Measurements from ENCODE around the gene REV1. TPM values are rescaled to one million over a fixed set of nuclear protein-coding genes. Genes with fewer than 3 reads are reported as not detected.

REV1 gene
- total and polyA plus RNA-seq, 7 donors = 7.2 to 73.1 (median 41.7) TPM

GRCh38 chr2:99484205-99484604 is 5.6 kb downstream of the REV1 start:
- Histone ChIP-seq H3K9me3 (no peaks in the 10 kb centered on the region), H3K27me3 (no peaks in the 10 kb centered on the region), H3K36me3 (no peaks in the 10 kb centered on the region), H3K4me3 (no peak overlapping the region), H3K27ac (no peak overlapping the region), H3K4me1 (peaks cover 0 to 54% (median 39%) of the 10 kb centered on the region in 4 donors)
- no peak for TF ChIP-seq POLR2A (IDR thresholded peaks at IDR 0.05)
- 82 to 92% methylated on average over 2 of the region's 2 CpGs for WGBS, 2 donors
- DNase-seq = no peak
- intact Hi-C loops (cut with DNase I) = loop anchor here (10.0 kb wide), 1 partner anchor 49 kb away; no protein-coding TSS in a partner anchor

- peaks cover 0 to 55% (median 43%) of the 10 kb centered on the region in 4 donors for H3K4me1 ChIP-seq
- H3K4me3 ChIP-seq = no peak overlapping the region
- no peaks in the 10 kb centered on the region for H3K9me3 ChIP-seq
- peak overlapping the region in 1 of 4 donors; percentile 26 for H3K27ac ChIP-seq
- 11 to 62% methylated on average over 1 of the region's 1 CpG for WGBS, 2 donors
- TF ChIP-seq EP300 (IDR thresholded peaks at IDR 0.05) = no peak
- TF ChIP-seq POLR2A (IDR thresholded peaks at IDR 0.05) = no peak
- no peak for TF ChIP-seq POLR2AphosphoS5 (IDR thresholded peaks at IDR 0.05)
- TF ChIP-seq CTCF (IDR thresholded peaks at IDR 0.05) = no peak
- intact Hi-C loops (cut with DNase I) = loop anchor here (10.0 kb wide), 1 partner anchor 47 kb away; no protein-coding TSS in a partner anchor
- DNase-seq = no peak
- H3K36me3 ChIP-seq = no peaks in the 10 kb centered on the region
- H3K27me3 ChIP-seq = no peaks in the 10 kb centered on the region
Measured at GRCh38 chr2:99481941-99482340, 7.9 kb downstream of the REV1 start.

GRCh38 chr2:99481527-99481926 is 8.3 kb downstream of the REV1 start:
- intact Hi-C loops (cut with DNase I) = loop anchor here (10.0 kb wide), 1 partner anchor 47 kb away; no protein-coding TSS in a partner anchor
- Histone ChIP-seq H3K4me3 (no peak overlapping the region), H3K27ac (peak overlapping the region in 1 of 4 donors; percentile 26), H3K36me3 (no peaks in the 10 kb centered on the region), H3K4me1 (peaks cover 0 to 55% (median 41%) of the 10 kb centered on the region in 4 donors), H3K27me3 (no peaks in the 10 kb centered on the region), H3K9me3 (no peaks in the 10 kb centered on the region)
- 93 to 98% methylated on average over 2 of the region's 2 CpGs for WGBS, 2 donors
- TF ChIP-seq EP300 (IDR thresholded peaks at IDR 0.05) = no peak
- TF ChIP-seq POLR2AphosphoS5 (IDR thresholded peaks at IDR 0.05) = no peak
- TF ChIP-seq POLR2A (IDR thresholded peaks at IDR 0.05) = no peak
- TF ChIP-seq CTCF (IDR thresholded peaks at IDR 0.05) = no peak
- no peak for DNase-seq

GRCh38 chr2:99480390-99480789 is 9.4 kb downstream of the REV1 start:
- intact Hi-C loops (cut with DNase I) = loop anchor here (10.0 kb wide), 1 partner anchor 46 kb away; no protein-coding TSS in a partner anchor
- H3K9me3 ChIP-seq = no peaks in the 10 kb centered on the region
- TF ChIP-seq POLR2A (IDR thresholded peaks at IDR 0.05) (no peak), EP300 (IDR thresholded peaks at IDR 0.05) (no peak), CTCF (IDR thresholded peaks at IDR 0.05) (no peak), POLR2AphosphoS5 (IDR thresholded peaks at IDR 0.05) (no peak)
- no peak overlapping the region for H3K27ac ChIP-seq
- no peak for DNase-seq
- WGBS, 2 donors = 61 to 62% methylated on average over 1 of the region's 1 CpG
- no peak overlapping the region for H3K4me3 ChIP-seq
- H3K36me3 ChIP-seq = no peaks in the 10 kb centered on the region
- H3K4me1 ChIP-seq = peaks cover 0 to 60% (median 43%) of the 10 kb centered on the region in 4 donors
- H3K27me3 ChIP-seq = no peaks in the 10 kb centered on the region

GRCh38 chr2:99478632-99479031 is 11.2 kb downstream of the REV1 start:
- H3K9me3 ChIP-seq = no peaks in the 10 kb centered on the region
- H3K4me1 ChIP-seq = peaks cover 0 to 74% (median 46%) of the 10 kb centered on the region in 4 donors
- no peaks in the 10 kb centered on the region for H3K27me3 ChIP-seq
- H3K4me3 ChIP-seq = no peak overlapping the region
- DNase-seq = no peak
- 67 to 78% methylated on average over 5 of the region's 5 CpGs for WGBS, 2 donors
- TF ChIP-seq POLR2AphosphoS5 (IDR thresholded peaks at IDR 0.05) = no peak
- no peak for TF ChIP-seq POLR2A (IDR thresholded peaks at IDR 0.05)
- no peak for TF ChIP-seq CTCF (IDR thresholded peaks at IDR 0.05)
- TF ChIP-seq EP300 (IDR thresholded peaks at IDR 0.05) = no peak
- H3K27ac ChIP-seq = no peak overlapping the region
- no peaks in the 10 kb centered on the region for H3K36me3 ChIP-seq
- intact Hi-C loops (cut with DNase I) = no loop called here

Data from sigmoid colon (tissue), 7 donors.